Adrenal gland (tissue), 12 donors: ENCODE results near the gene FNDC3B. TPM values are rescaled to one million over a fixed set of nuclear protein-coding genes. Genes with fewer than 3 reads are reported as not detected.

Experiments used
- DNase-seq, 7 donors: peaks; one replicate each; pipeline ENCODE4 v3.0.0-alpha.2; 2019 to 2020
- H3K27ac ChIP-seq, 5 donors: fragments of 200-600 bp; sonication (generic) in 4 of 5; 1 replicate in 3 of 5; 2 replicates in 2 of 5; pipeline versions ENCODE4 v1.5.1 to v1.8.0; 2016 to 2020; ENCODE audit warnings: mild to moderate bottlenecking in 1 of 5
- H3K27me3 ChIP-seq: fragments of 200-600 bp; 2 replicates; pipeline ENCODE4 v1.8.0; 2021
- H3K36me3 ChIP-seq, 2 donors: fragments of 200-600 bp; replicated peaks in 1 of 2; 1 replicate in 1 of 2; 2 replicates in 1 of 2; pipeline versions ENCODE4 v1.5.1 to v1.8.0; 2018 to 2022
- H3K4me1 ChIP-seq, 2 donors: fragments of 200-600 bp; replicated peaks in 1 of 2; 1 replicate in 1 of 2; 2 replicates in 1 of 2; pipeline versions ENCODE4 v1.5.1 to v1.8.0; 2018 to 2021
- H3K4me3 ChIP-seq, 4 donors: fragments of 200-600 bp; sonication (generic) in 3 of 4; one replicate each; pipeline ENCODE4 v1.5.1; 2016 to 2018
- H3K9me3 ChIP-seq, 3 donors: fragments of 200-600 bp; sonication (generic) in 1 of 3; replicated peaks in 1 of 3; 1 replicate in 2 of 3; 2 replicates in 1 of 3; pipeline versions ENCODE4 v1.5.1 to v1.8.0; 2016 to 2021
- CTCF ChIP-seq, 6 experiments: fragments of 450-650 bp in 4 of 6; fragments of 200-600 bp in 2 of 6; sonication (generic) in 1 of 6; IDR thresholded peaks; 1 replicate in 5 of 6; 2 replicates in 1 of 6; pipeline versions ENCODE4 v1.5.1 to v1.8.0; 2016 to 2021; ENCODE audit warnings: antibody characterized with exemption in 6 of 6, mild to moderate bottlenecking in 2 of 6, moderate library complexity in 1 of 6
- POLR2A ChIP-seq, 2 donors: fragments of 450-650 bp; IDR thresholded peaks; one replicate each; pipeline ENCODE4 v1.6.1; 2017; ENCODE audit warnings: antibody characterized with exemption in 2 of 2, mild to moderate bottlenecking in 2 of 2, moderate library complexity in 1 of 2
- WGBS, 4 donors: extraction: QIAGEN DNeasy Blood & Tissue Kit in 2 of 4; methylation state at CpG; one replicate each; pipeline versions ENCODE4 v1.1.5 to v1.1.7; 2013 to 2017; 5-methylcytosine and 5-hydroxymethylcytosine counted together
- intact Hi-C, 2 donors: fragments of 100-400 bp; cut with DNase I; formaldehyde crosslinking; loops; one replicate each; pipeline versions ENCODE4 v1.14.1 to v1.15.0; 2022 to 2023
- polyA plus RNA-seq, 3 donors: library from polyadenylated mRNA; stranded (reverse); fragments of 200-250 nt in 2 of 3; fragments of 350-450 nt in 1 of 3; fragmentation: Illumina TruSeq in 1 of 3; extraction: RNeasy Lipid Tissue Mini Kit (QIAGEN cat#74804) in 1 of 3; gene quantifications; one replicate each; pipeline ENCODE4 v1.2.3, GENCODE V29; 2013 to 2014
- total RNA-seq, 9 donors: library from RNA; depleted of rRNA in 4 of 9; stranded (reverse); fragments of >200 nt in 4 of 9; fragments of 120-200 nt in 1 of 9; fragmentation: NEBNext Ultra II Directional in 1 of 9; extraction: Animal tissue kit (Norgen Biotek cat#: 25700) in 1 of 9; gene quantifications; one replicate each; pipeline versions ENCODE4 v1.1.0 to v1.2.4, GENCODE V29; 2013 to 2023
- donor health status: healthy with polysubstance abuse.
- donor health status: Bipolar disorder and iron deficiency.
- donor health status: DM: yes; HTN: yes; CAD: no.
- donor health status: DM: no; HTN: no; CAD: no.
- donor health status: DM: no; HTN: no; CAD: no.
- donor health status: DM: yes; HTN: yes; CAD: no.

Gene FNDC3B
- total and polyA plus RNA-seq, 12 donors: 9.9 to 228 (median 105) TPM

GRCh38 chr3:172309741-172310427 lies 270.5 kb downstream of the FNDC3B start:
- Histone ChIP-seq H3K9me3 (no peaks in the 10 kb centered on the region), H3K4me3 (no peak overlapping the region), H3K27ac (peak overlapping the region in 2 of 5 donors; percentile 46 to 58), H3K4me1 (peaks cover 13 to 43% of the 10 kb centered on the region in 2 donors), H3K36me3 (peaks cover 0 to 58% of the 10 kb centered on the region in 2 donors), H3K27me3 (no peaks in the 10 kb centered on the region)
- 89 to 96% (median 91%) methylated on average over 7 of the region's 7 CpGs for WGBS, 4 donors
- TF ChIP-seq POLR2A (IDR thresholded peaks at IDR 0.05) (no peak), CTCF (IDR thresholded peaks at IDR 0.05) (no peak)
- intact Hi-C loops: no loop called here
- DNase-seq: no peak

- Histone ChIP-seq H3K9me3 (no peaks in the 10 kb centered on the region), H3K4me1 (peaks cover 18 to 48% of the 10 kb centered on the region in 2 donors), H3K36me3 (peaks cover 0 to 58% of the 10 kb centered on the region in 2 donors), H3K27me3 (no peaks in the 10 kb centered on the region), H3K27ac (peak overlapping the region in 1 of 5 donors; percentile 4), H3K4me3 (no peak overlapping the region)
- no peak for DNase-seq
- TF ChIP-seq POLR2A (IDR thresholded peaks at IDR 0.05): no peak
- TF ChIP-seq CTCF (IDR thresholded peaks at IDR 0.05): no peak
- 95 to 99% (median 97%) methylated on average over 3 of the region's 3 CpGs for WGBS, 4 donors
- intact Hi-C loops: no loop called here
Observed at GRCh38 chr3:172310428-172310760, 271.0 kb downstream of the FNDC3B start.

GRCh38 chr3:172311217-172311616 lies 271.8 kb downstream of the FNDC3B start:
- Histone ChIP-seq H3K4me1 (peaks cover 27 to 56% of the 10 kb centered on the region in 2 donors), H3K9me3 (no peaks in the 10 kb centered on the region), H3K27me3 (no peaks in the 10 kb centered on the region), H3K4me3 (no peak overlapping the region), H3K36me3 (peaks cover 0 to 58% of the 10 kb centered on the region in 2 donors), H3K27ac (peak overlapping the region in 2 of 5 donors; percentile 27 to 56)
- no peak for TF ChIP-seq POLR2A (IDR thresholded peaks at IDR 0.05)
- no peak for TF ChIP-seq CTCF (IDR thresholded peaks at IDR 0.05)
- intact Hi-C loops: no loop called here
- 76 to 92% (median 87%) methylated on average over 3 to 8 of the region's 8 CpGs for WGBS, 4 donors
- no peak for DNase-seq

GRCh38 chr3:172312001-172312400 lies 272.6 kb downstream of the FNDC3B start:
- intact Hi-C loops: no loop called here
- Histone ChIP-seq H3K4me1 (peaks cover 32 to 57% of the 10 kb centered on the region in 2 donors), H3K9me3 (no peaks in the 10 kb centered on the region), H3K27me3 (no peaks in the 10 kb centered on the region), H3K4me3 (no peak overlapping the region), H3K36me3 (peaks cover 0 to 58% of the 10 kb centered on the region in 2 donors), H3K27ac (no peak overlapping the region)
- no peak for DNase-seq
- WGBS, 4 donors: 87 to 94% (median 93%) methylated on average over 6 of the region's 6 CpGs
- TF ChIP-seq POLR2A (IDR thresholded peaks at IDR 0.05): no peak
- no peak for TF ChIP-seq CTCF (IDR thresholded peaks at IDR 0.05)
